Body of pancreas (tissue), 4 donors: ENCODE measurements around the gene IL24.

Experiments used
- CTCF ChIP-seq, 7 experiments: fragments of 450-650 bp in 4 of 7; fragments of 200-600 bp in 3 of 7; sonication (generic) in 3 of 7; IDR thresholded peaks; one replicate each; pipeline ENCODE4 v1.5.1; 2016 to 2019; ENCODE audit warnings: antibody characterized with exemption in 7 of 7
- POLR2A ChIP-seq, 3 donors: fragments of 450-650 bp; IDR thresholded peaks; one replicate each; pipeline ENCODE4 v1.6.1; 2016; ENCODE audit warnings: antibody characterized with exemption in 3 of 3, mild to moderate bottlenecking in 2 of 3

DNA sequence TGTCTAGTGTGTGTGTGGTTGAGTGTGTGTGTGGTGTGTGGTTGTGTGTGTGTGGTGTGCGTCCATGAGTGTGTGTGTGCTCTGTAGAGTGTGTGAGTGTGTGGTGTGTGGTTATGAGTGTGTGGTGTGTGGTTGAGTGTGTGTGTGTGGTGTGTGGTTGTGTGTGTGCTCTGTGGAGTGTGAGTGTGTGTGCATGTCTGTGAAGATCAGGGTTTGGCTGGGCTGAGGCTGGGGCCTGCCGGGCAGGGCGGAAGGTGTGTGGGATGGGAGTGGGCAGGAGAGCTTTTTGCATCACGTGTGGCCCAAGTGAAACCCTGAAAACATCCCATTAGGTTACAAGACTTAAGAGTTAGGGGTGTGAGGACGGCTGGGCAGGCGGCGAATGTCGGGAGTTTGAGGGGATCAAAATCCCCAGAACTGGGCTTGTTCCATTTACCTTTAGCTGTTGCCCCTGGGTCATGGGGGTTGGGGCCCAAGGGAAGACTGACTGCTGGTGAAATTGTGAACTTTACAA lies 27.4 kb downstream of the IL24 start:
- TF ChIP-seq POLR2A (IDR thresholded peaks at IDR 0.05) (no peak), CTCF (IDR thresholded peaks at IDR 0.05) (no peak)
